Activated CD4-positive, CD25-positive, alpha-beta regulatory T cell treated with anti-CD3 and anti-CD28 coated beads, Interleukin-2, amount 50 U/mL, for 16 hours (primary cell): ENCODE data around the gene NDEL1.
"Not testable (repeated sequence)": the region's sequence is repeated elsewhere in the genome, so short reads cannot be mapped to it uniquely, and the experiment has no call there.

Experiments
- DNase-seq: peaks from one replicate; pipeline ENCODE4 v3.0.0-alpha.2; 2020; ENCODE audit warnings: low read depth, low spot score

Gene NDEL1

GRCh38 chr17:8435245-8436168 is at the start of gene NDEL1:
TSS of gene NDEL1 (plus strand) at chr17:8435884. CDS start at chr17:8444272, 8,388 bp downstream.
- DNase-seq, result peak; percentile 97

- DNase-seq, result no peak
Observed at GRCh38 chr17:8386841-8387240, 48.8 kb upstream of the NDEL1 start.

GRCh38 chr17:8387914-8388651 is 47.6 kb upstream of the NDEL1 start:
- DNase-seq, result no peak

GRCh38 chr17:8391711-8392110 is 44.0 kb upstream of the NDEL1 start:
- DNase-seq, result no peak

GRCh38 chr17:8392274-8392673 is 43.4 kb upstream of the NDEL1 start:
- DNase-seq, result no peak

- DNase-seq, result no peak
Observed at GRCh38 chr17:8392674-8393469, 42.8 kb upstream of the NDEL1 start.

DNA sequence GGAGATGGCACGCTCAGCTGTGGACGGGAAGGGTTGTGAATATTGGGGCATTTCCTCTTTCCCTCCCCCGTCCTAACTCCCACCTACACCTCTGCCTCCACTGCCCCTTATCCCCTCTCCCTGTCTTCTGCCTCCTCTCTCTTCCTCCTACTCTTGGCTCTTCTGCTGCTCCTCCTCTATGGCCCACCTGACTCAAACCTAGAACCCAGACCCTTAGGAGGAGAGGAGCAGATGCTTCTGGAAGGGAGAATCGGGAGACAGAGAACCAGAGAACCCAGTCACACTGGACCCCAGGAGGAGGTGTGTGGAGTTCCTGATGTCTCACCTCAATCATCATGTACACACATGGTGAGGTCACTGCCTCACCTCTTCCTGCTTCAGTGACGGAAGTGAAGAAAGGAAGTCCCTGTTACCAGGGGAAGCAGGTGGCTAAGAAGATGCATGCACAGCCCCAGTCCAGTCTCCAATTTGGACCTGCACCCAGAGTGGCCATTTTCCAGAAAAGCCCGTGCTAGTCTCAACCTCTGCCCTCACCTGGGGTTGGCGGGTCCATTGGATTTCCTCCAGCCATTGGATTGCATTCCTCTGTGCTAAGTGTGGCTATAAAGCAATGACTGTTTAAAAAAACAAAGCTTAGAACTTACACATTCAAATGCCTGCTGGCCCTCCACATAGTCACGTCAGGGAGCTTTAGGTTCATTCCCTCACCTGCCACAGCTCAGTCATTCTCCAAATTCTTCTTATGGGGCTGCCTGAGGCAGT is 42.0 kb upstream of the NDEL1 start:
- no peak for DNase-seq

GRCh38 chr17:8394497-8394896 is 41.2 kb upstream of the NDEL1 start:
- not testable (repeated sequence) for DNase-seq

DNA sequence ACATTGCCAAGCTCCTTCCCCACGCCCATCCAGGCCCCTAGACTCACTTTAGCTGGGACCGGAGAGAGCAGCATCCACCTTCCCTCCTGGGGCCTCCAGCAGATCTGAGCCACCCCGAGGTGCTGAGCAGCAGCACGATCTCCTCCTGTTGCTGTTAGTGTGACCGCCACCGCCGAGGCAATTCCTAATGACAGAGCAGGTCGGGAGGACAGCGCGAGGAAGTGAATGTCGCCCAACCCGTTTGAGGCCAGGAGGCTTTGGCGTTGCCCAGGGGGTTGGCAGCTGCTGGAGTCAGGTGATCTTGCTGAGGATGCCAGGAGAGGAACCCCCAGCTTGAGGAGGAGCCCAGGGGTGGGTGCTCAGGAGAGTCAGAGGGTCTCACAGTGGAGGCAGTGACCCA is 38.0 kb upstream of the NDEL1 start, which contains the start of gene RNF222:
RNF222 (minus strand) TSS at position 192 of the 400 bp plus-strand sequence. CDS start 4,366 bp downstream, outside the sequence.
- DNase-seq, result no peak

GRCh38 chr17:8398980-8399379 is 36.7 kb upstream of the NDEL1 start:
- no peak for DNase-seq

DNA sequence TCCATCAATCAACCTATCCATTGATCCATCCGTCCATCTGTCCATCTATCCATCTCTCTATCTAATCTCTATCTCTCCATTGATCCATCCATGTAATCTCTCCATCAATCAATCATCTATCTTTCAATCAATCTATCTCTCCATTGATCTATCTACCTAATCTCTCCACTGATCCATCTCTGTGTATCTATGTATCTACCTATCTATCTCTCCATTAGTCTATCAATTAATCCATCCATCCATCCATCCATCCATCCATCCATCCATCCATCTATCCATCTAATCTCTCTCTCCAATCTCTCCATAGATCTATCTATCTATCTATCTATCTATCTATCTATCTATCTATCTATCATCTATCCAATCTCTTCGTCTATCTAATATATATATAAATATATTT is 34.6 kb upstream of the NDEL1 start:
- DNase-seq, result no peak

- no peak for DNase-seq
Observed at GRCh38 chr17:8402921-8403536, 32.7 kb upstream of the NDEL1 start.

DNA sequence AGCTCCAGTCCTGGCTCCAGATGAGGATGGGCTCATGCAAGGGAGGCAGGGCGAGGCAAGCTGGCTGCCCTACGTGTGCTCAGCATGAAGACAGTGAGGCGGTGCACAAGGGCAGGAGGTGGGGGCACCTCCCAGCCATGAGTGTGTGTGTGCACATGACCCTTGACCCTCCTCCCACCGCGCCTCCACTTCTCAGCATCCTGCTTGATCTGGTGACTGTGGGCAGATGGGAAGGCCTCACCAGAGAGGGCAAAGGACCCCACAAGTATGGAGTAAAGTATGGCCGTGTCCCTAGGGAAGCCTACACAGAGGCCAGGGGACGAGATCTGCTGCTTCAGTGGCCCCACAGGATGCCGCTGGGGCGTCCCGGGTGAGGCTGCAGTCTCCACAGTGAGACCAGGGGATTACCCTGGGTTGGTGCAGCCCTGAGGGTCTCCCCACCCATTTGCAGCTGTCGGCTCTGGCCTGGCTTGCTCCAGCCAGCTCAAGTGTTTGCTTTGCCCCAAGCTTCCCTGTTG is 30.1 kb upstream of the NDEL1 start:
- DNase-seq, result no peak

- DNase-seq, result no peak
Observed at GRCh38 chr17:8406174-8406573, 29.5 kb upstream of the NDEL1 start.

DNA sequence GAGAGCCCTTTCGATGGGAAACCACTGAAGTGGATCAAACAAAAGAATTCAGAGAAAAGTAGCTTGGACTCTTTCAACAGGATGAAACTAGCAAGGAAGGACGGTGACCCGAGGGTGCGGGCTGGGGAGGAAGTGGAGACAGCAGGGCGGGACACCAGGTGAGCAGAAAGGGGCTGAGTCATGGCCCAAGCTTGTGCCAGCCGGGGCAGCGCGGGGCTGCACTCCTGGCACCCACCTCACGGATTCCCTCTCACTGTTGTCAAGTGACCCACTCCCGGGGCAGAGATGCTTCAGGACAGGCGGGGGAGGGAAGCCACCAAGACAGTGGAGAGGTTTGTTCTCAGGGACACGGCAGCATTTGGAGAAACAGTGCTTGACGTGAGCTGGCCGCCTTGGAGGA is 27.3 kb upstream of the NDEL1 start:
- DNase-seq, result no peak

DNA sequence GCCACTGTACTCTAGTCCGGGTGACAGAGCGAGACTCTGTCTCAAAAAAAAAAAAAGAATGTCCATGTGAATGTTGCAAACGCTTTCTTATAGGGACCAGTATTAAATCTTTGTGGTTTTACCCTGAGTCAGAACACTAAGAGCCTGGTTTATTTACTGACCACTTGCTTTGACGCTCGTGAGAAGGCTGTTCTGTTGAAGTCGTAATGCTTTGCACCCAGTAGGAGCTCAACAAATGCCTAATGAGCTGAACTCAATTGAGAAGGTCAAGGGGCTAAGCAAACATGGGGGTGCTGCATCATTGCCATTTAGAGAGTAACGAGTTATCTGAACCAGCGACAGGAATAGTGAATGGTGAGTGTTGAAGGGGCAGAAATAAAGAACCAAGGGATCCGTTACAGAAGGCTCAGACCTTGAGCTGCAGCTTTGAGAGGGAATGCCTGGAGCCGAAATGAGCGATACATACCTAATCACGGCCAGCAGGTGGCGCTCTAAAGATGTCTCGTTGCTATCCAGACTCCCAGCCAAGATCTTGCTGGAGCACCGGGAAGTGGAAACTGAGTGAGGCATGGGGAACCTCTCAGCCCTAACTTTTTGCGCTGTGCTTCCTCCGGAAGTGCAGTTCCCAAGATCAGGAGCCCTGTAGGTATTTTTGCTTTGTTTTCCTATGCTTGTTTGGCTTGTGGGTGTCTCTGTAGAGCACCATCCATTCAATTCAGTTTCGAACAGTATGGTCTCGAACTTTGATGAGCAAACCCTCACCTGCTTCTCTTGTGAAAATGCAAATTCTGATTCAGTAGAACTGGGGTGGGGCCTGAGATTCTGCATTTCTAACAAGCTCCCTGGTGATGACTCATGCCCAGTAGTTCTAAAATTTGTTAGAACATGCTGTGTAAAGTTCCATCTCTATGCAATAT is 25.5 kb upstream of the NDEL1 start:
- DNase-seq, result peak; percentile 62

- DNase-seq, result no peak
Observed at GRCh38 chr17:8410883-8411238, 24.8 kb upstream of the NDEL1 start.

- DNase-seq, result no peak
Observed at GRCh38 chr17:8412089-8412488, 23.6 kb upstream of the NDEL1 start.

DNA sequence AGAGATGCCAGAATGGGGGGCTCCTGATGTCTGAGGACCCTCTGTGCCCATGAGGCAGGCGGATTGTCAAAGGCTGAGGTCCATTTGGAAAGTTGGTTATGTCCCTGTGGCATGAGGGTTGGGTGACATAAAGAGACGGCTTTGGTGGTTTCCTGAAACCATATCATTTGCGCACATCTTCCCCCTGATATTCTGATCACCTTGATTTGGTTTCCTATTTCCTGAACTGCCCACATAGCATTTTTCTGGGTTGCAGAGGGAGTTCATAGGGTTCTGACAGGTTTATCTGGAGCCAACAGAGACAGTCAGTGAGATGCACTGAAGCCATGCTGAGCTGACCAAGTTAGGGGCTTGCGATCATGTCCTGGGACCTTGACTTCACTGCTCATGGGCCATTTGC is 22.4 kb upstream of the NDEL1 start:
- DNase-seq, result no peak
